Measurements from ENCODE around the gene SUCLG2. TPM values are rescaled to one million over a fixed set of nuclear protein-coding genes. Genes with fewer than 3 reads are reported as not detected.

Gene SUCLG2
- total and polyA plus RNA-seq, 11 donors: 41.6 to 119 (median 77.6) TPM

DNA sequence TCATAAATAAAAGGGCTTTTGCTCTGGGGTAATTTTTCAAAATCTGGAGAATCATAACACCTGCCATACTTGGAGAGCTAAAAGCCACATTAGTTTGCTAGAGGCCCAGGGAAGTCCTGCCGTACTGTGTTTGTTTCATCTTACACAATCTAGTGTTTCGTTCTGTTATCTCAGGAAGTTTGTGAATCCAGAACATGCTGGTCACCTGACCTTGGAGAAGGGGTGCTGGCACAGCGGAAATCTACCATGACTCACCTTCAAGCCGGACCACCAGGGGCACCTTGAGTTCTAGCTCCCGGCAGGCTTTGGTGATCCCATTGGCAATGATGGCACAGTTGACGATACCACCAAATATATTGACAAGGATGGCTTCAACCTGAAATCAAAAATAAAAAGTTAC is 253.9 kb downstream of the SUCLG2 start:
- WGBS, 4 donors: 86 to 96% (median 93%) methylated on average over 6 of the region's 6 CpGs

DNA sequence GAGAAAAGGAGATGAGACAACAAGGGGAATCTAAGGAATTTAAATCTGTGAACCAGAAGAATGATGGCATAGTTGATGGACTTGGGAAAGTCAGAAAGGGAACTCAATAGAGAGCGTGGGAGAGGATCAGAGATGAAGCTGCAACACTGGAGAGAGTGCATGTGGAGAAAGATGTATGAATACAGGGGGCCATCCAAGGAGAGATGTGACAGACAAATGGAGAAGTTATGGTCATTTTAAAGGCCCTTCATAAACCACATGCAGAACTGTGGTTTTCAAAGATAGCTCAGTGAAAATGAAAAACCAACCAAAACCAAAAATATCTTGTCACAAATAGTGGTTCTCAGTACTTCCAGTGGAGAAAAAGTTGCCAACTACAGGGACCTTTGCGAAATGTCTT is 265.2 kb downstream of the SUCLG2 start:
- intact Hi-C loops (cut with DNase I): loop anchor here in 5 of 10 donors (5.0 to 10.0 kb wide), 5 partner anchors 266 to 1488 kb away; partner anchors contain the start of gene SUCLG2 (in 1 of the 5)
- H3K27ac ChIP-seq: no peak overlapping the region
- H3K4me3 ChIP-seq: no peak overlapping the region
- H3K9me3 ChIP-seq: no peaks in the 10 kb centered on the region
- H3K36me3 ChIP-seq: peaks cover 0 to 10% (median 3%) of the 10 kb centered on the region in 9 donors
- DNase-seq (no peak), ATAC-seq (no peak)
- H3K27me3 ChIP-seq: no peaks in the 10 kb centered on the region
- WGBS, 4 donors: 91 to 96% (median 92%) methylated on average over 2 of the region's 2 CpGs
- H3K4me1 ChIP-seq: peaks cover 0 to 13% (median 2%) of the 10 kb centered on the region in 12 donors
- TF ChIP-seq, protein P1, sequence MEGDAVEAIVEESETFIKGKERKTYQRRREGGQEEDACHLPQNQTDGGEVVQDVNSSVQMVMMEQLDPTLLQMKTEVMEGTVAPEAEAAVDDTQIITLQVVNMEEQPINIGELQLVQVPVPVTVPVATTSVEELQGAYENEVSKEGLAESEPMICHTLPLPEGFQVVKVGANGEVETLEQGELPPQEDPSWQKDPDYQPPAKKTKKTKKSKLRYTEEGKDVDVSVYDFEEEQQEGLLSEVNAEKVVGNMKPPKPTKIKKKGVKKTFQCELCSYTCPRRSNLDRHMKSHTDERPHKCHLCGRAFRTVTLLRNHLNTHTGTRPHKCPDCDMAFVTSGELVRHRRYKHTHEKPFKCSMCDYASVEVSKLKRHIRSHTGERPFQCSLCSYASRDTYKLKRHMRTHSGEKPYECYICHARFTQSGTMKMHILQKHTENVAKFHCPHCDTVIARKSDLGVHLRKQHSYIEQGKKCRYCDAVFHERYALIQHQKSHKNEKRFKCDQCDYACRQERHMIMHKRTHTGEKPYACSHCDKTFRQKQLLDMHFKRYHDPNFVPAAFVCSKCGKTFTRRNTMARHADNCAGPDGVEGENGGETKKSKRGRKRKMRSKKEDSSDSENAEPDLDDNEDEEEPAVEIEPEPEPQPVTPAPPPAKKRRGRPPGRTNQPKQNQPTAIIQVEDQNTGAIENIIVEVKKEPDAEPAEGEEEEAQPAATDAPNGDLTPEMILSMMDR (IDR thresholded peaks at IDR 0.05): no peak
- no peak for TF ChIP-seq POLR2A (IDR thresholded peaks at IDR 0.05)

More for the DNA sequence above, 253.9 kb downstream of the SUCLG2 start:
- Histone ChIP-seq H3K27me3 (no peaks in the 10 kb centered on the region), H3K4me3 (no peak overlapping the region), H3K36me3 (peaks cover 0 to 20% (median 10%) of the 10 kb centered on the region in 9 donors), H3K4me1 (peaks cover 0 to 9% (median 0%) of the 10 kb centered on the region in 12 donors), H3K9me3 (peaks cover 0 to 11% (median 0%) of the 10 kb centered on the region in 12 donors), H3K27ac (no peak overlapping the region)
- TF ChIP-seq, protein P1 (IDR thresholded peaks at IDR 0.05): no peak
- no peak for TF ChIP-seq POLR2A (IDR thresholded peaks at IDR 0.05)
- DNase-seq (no peak), ATAC-seq (no peak)
- intact Hi-C loops (cut with DNase I): no loop called here

DNA sequence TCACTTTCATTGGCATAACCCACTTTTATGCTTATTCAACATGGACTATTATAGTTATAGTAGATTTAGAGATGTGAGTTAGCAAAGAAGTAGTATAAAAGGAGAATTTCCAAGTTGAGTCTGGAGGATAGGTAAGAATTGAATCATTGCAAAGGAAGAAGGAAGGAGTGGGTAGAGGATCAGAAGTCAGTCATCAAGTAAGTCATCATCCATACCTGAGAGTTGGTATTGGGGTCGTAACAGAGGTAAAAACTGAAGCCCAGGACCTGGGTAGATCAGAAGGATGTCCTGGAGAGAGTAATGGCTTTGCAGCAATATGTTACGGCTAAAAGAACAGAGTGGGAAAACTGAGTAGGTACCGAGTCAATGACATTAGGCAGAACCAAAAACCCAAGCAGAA is 265.7 kb downstream of the SUCLG2 start:
- Histone ChIP-seq H3K36me3 (peaks cover 0 to 10% (median 3%) of the 10 kb centered on the region in 9 donors), H3K9me3 (no peaks in the 10 kb centered on the region), H3K27ac (no peak overlapping the region), H3K4me3 (no peak overlapping the region), H3K4me1 (peaks cover 0 to 15% (median 4%) of the 10 kb centered on the region in 12 donors), H3K27me3 (no peaks in the 10 kb centered on the region)
- no peak for TF ChIP-seq POLR2A (IDR thresholded peaks at IDR 0.05)
- TF ChIP-seq, protein P1 (IDR thresholded peaks at IDR 0.05): no peak
- DNase-seq: no peak
- intact Hi-C loops (cut with DNase I): loop anchor here in 5 of 10 donors (5.0 to 10.0 kb wide), 5 partner anchors 266 to 1489 kb away; partner anchors contain the start of gene SUCLG2 (in 1 of the 5)
- ATAC-seq: no peak
- 94 to 98% (median 97%) methylated on average over 3 of the region's 3 CpGs for WGBS, 4 donors

DNA sequence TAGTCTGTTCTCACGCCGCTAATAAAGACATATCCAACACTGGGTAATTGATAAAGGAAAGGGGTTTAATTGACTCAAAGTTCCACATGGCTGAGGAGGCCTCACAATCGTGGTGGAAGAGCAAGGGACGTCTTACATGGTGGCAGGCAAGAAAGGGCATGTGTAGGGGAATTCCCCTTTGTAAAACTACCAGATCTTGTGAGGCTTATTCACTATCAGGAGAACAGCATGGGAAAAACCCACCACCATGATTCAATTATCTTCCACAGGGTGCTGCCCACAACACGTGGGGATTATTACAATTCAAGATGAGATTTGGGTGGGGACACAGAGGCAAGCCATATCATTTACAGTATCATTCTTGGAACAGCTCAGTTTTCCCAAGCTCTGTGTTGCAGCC is 268.0 kb downstream of the SUCLG2 start:
- Histone ChIP-seq H3K4me3 (no peak overlapping the region), H3K4me1 (peaks cover 0 to 35% (median 11%) of the 10 kb centered on the region in 12 donors), H3K27me3 (no peaks in the 10 kb centered on the region), H3K27ac (no peak overlapping the region), H3K9me3 (no peaks in the 10 kb centered on the region), H3K36me3 (peaks cover 0 to 8% (median 3%) of the 10 kb centered on the region in 9 donors)
- intact Hi-C loops (cut with DNase I): loop anchor here in 5 of 10 donors (5.0 to 10.0 kb wide), 5 partner anchors 268 to 1491 kb away; partner anchors contain the start of gene SUCLG2 (in 1 of the 5)
- no peak for ATAC-seq
- TF ChIP-seq, protein P1 (IDR thresholded peaks at IDR 0.05): no peak
- no peak for TF ChIP-seq POLR2A (IDR thresholded peaks at IDR 0.05)
- WGBS, 4 donors: 67 to 77% (median 72%) methylated on average over 5 of the region's 5 CpGs
- DNase-seq: no peak
